Smooth muscle cell (in vitro differentiated cells): ENCODE measurements around the gene SV2C. TPM values are rescaled to one million over a fixed set of nuclear protein-coding genes. Genes with fewer than 3 reads are reported as not detected.
"Not testable (repeated sequence)": the region's sequence is repeated elsewhere in the genome, so short reads cannot be mapped to it uniquely, and the experiment has no call there.

Experiments used
- DNase-seq: peaks from one replicate; lab custom pipeline; 2025; ENCODE audit not compliant: unreplicated experiment; lab: John Stamatoyannopoulos, UW
- H2AFZ ChIP-seq: fragments of 200-600 bp; sonication (generic); 2 replicates; pipeline ENCODE4 v1.6.0; 2016; ENCODE audit warnings: antibody characterized with exemption, low read depth, mild to moderate bottlenecking
- H3F3A ChIP-seq: fragments of 200-600 bp; sonication (generic); 2 replicates; pipeline ENCODE4 v1.6.0; 2017; ENCODE audit warnings: antibody characterized with exemption, low read depth
- H3K27ac ChIP-seq: fragments of 200-600 bp; sonication (generic); 2 replicates; pipeline ENCODE4 v1.5.1; 2016; ENCODE audit warnings: low read depth, mild to moderate bottlenecking
- H3K27me3 ChIP-seq: fragments of 200-600 bp; sonication (generic); 2 replicates; pipeline ENCODE4 v1.6.1; 2016; ENCODE audit warnings: low read depth, mild to moderate bottlenecking
- H3K36me3 ChIP-seq: fragments of 200-600 bp; sonication (generic); 2 replicates; pipeline ENCODE4 v1.5.1; 2016; ENCODE audit warnings: low read depth
- H3K4me1 ChIP-seq: fragments of 200-600 bp; sonication (generic); 2 replicates; pipeline ENCODE4 v1.5.1; 2016; ENCODE audit warnings: low read depth
- H3K4me2 ChIP-seq: fragments of 200-600 bp; sonication (generic); 2 replicates; pipeline ENCODE4 v1.6.0; 2016; ENCODE audit warnings: mild to moderate bottlenecking
- H3K4me3 ChIP-seq: fragments of 200-600 bp; sonication (generic); 2 replicates; pipeline ENCODE4 v1.5.1; 2016; ENCODE audit warnings: mild to moderate bottlenecking
- H3K79me2 ChIP-seq: fragments of 200-600 bp; sonication (generic); 2 replicates; pipeline ENCODE4 v1.6.0; 2016; ENCODE audit warnings: low read depth, mild to moderate bottlenecking
- H3K9ac ChIP-seq: fragments of 200-600 bp; sonication (generic); 2 replicates; pipeline ENCODE4 v1.6.0; 2016; ENCODE audit warnings: low read depth
- H3K9me3 ChIP-seq: fragments of 200-600 bp; sonication (generic); replicated peaks from 2 replicates; pipeline ENCODE4 v1.5.1; 2016; ENCODE audit warnings: low read depth
- H4K20me1 ChIP-seq: fragments of 200-600 bp; sonication (generic); 2 replicates; pipeline ENCODE4 v1.6.0; 2016; ENCODE audit warnings: low read depth
- WGBS: methylation state at CpG from one replicate; pipeline ENCODE4 v1.1.7; 2016; ENCODE audit warnings: low lambda C conversion rate; 5-methylcytosine and 5-hydroxymethylcytosine counted together
- polyA plus RNA-seq: library from polyadenylated mRNA; unstranded; fragments of >200 nt; fragmentation: Nextera tagmentation; extraction: Ambion mirVana; gene quantifications from 2 replicates; pipeline ENCODE4 v1.2.1, GENCODE V29; 2016
- total RNA-seq: library from RNA; depleted of rRNA; stranded (reverse); fragments of >200 nt; gene quantifications from 2 replicates; pipeline ENCODE4 v1.2.3, GENCODE V29; 2014
- TF ChIP-seq, protein P1 (sequence below): fragments of 200-600 bp; sonication (generic); IDR thresholded peaks from 2 replicates; pipeline ENCODE4 v1.5.1; 2017; ENCODE audit warnings: borderline replicate concordance, mild to moderate bottlenecking, antibody characterized with exemption; ENCODE audit not compliant: insufficient read depth, poor library complexity, severe bottlenecking

The SV2C gene
- total and polyA plus RNA-seq, 2 experiments from 2014 or later = not detected

- Histone ChIP-seq H3K27me3 (peaks cover 84% of the 10 kb centered on the region), H3K9ac (no peak overlapping the region), H3K9me3 (no peaks in the 10 kb centered on the region), H3F3A (no peaks in the 10 kb centered on the region), H3K36me3 (no peaks in the 10 kb centered on the region), H3K4me2 (peak overlapping the region; percentile 84), H4K20me1 (no peaks in the 10 kb centered on the region), H3K79me2 (no peaks in the 10 kb centered on the region), H2AFZ (no peak overlapping the region), H3K4me3 (peak overlapping the region; percentile 37), H3K4me1 (peaks cover 19% of the 10 kb centered on the region), H3K27ac (no peak overlapping the region)
- TF ChIP-seq, protein P1, sequence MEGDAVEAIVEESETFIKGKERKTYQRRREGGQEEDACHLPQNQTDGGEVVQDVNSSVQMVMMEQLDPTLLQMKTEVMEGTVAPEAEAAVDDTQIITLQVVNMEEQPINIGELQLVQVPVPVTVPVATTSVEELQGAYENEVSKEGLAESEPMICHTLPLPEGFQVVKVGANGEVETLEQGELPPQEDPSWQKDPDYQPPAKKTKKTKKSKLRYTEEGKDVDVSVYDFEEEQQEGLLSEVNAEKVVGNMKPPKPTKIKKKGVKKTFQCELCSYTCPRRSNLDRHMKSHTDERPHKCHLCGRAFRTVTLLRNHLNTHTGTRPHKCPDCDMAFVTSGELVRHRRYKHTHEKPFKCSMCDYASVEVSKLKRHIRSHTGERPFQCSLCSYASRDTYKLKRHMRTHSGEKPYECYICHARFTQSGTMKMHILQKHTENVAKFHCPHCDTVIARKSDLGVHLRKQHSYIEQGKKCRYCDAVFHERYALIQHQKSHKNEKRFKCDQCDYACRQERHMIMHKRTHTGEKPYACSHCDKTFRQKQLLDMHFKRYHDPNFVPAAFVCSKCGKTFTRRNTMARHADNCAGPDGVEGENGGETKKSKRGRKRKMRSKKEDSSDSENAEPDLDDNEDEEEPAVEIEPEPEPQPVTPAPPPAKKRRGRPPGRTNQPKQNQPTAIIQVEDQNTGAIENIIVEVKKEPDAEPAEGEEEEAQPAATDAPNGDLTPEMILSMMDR = no peak
- no peak for DNase-seq
- 48% methylated on average over 7 of the region's 7 CpGs for WGBS
Measured at GRCh38 chr5:76085243-76085579, 2.0 kb downstream of the SV2C start.

DNA sequence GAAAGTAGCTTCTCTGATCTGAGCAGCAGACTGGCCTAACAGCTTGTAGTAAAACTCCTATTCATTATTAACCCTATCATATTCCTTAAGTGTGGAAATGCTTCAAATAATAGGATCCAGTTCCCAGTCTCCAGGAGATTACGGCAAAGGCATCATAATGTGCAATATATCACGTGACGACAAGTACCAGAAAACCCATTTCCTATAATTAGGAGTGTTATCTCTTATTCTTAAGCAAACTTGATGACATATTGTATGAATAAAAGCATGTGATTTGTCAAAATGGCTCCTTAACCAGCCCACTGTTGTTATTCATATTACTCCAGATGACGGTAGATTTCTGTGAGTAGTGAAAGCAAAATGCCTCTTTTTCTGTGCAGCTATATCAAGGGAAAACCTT, 2.9 kb downstream of the SV2C start:
- no peak overlapping the region for H3K4me2 ChIP-seq
- H3F3A ChIP-seq = no peaks in the 10 kb centered on the region
- 79% methylated on average over 4 of the region's 4 CpGs for WGBS
- H3K4me3 ChIP-seq = no peak overlapping the region
- H3K9ac ChIP-seq = no peak overlapping the region
- TF ChIP-seq, protein P1 = no peak
- no peak for DNase-seq
- no peaks in the 10 kb centered on the region for H4K20me1 ChIP-seq
- no peak overlapping the region for H2AFZ ChIP-seq
- H3K79me2 ChIP-seq = no peaks in the 10 kb centered on the region
- H3K27ac ChIP-seq = no peak overlapping the region
- H3K27me3 ChIP-seq = peaks cover 82% of the 10 kb centered on the region
- peaks cover 19% of the 10 kb centered on the region for H3K4me1 ChIP-seq
- H3K9me3 ChIP-seq = no peaks in the 10 kb centered on the region
- H3K36me3 ChIP-seq = no peaks in the 10 kb centered on the region

DNA sequence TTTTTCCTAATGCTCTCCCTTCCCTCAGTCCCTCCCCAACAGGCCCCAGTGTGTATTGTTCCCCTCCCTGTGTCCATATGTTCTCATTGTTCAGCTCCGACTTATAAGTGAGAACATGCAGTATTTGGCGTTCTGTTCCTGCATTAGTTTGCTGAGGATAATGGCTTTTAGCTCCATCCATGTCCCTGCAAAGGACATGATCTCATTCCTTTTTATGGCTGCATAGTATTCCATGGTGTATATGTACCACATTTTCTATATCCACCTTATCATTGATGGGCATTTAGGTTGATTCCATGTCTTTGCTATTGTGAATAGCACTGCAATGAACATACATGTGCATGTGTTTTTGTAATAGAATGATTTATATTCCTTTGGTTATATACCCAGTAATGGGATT, 6.0 kb downstream of the SV2C start:
- not testable (repeated sequence) for H3K9me3 ChIP-seq, H3K9ac ChIP-seq, H3K79me2 ChIP-seq, H3K36me3 ChIP-seq, H4K20me1 ChIP-seq, H3F3A ChIP-seq, H3K4me1 ChIP-seq, H3K4me3 ChIP-seq, H2AFZ ChIP-seq, H3K4me2 ChIP-seq, DNase-seq, H3K27ac ChIP-seq
- 89% methylated on average over 2 of the region's 2 CpGs for WGBS
- H3K27me3 ChIP-seq = peaks cover 58% of the 10 kb centered on the region

- Histone ChIP-seq H3K4me3 (no peak overlapping the region), H4K20me1 (no peaks in the 10 kb centered on the region), H3K36me3 (no peaks in the 10 kb centered on the region), H3K27ac (no peak overlapping the region), H3K9me3 (no peaks in the 10 kb centered on the region), H3K9ac (no peak overlapping the region), H3K4me1 (no peaks in the 10 kb centered on the region), H3K27me3 (peaks cover 36% of the 10 kb centered on the region), H3F3A (no peaks in the 10 kb centered on the region), H2AFZ (no peak overlapping the region), H3K79me2 (no peaks in the 10 kb centered on the region), H3K4me2 (no peak overlapping the region)
- WGBS = 86% methylated on average over 1 of the region's 1 CpG
- TF ChIP-seq, protein P1 = no peak
- DNase-seq = no peak
Measured at GRCh38 chr5:76091351-76091750, 8.2 kb downstream of the SV2C start.
